RPMI7951 (cell line): ENCODE data around the gene TMEM190. TPM values are rescaled to one million over a fixed set of nuclear protein-coding genes. Genes with fewer than 3 reads are reported as not detected.
"Not testable (repeated sequence)": the region's sequence is repeated elsewhere in the genome, so short reads cannot be mapped to it uniquely, and the experiment has no call there.

Experiments
- DNase-seq: peaks from one replicate; pipeline ENCODE4 v3.0.0-alpha.2; 2012; ENCODE audit warnings: low read depth
- total RNA-seq: library from RNA; depleted of rRNA; stranded (reverse); fragments of >200 nt; shearing (Covaris generic); gene quantifications from 2 replicates; pipeline ENCODE4 v1.2.3, GENCODE V29; 2014; rRNA removed

The TMEM190 gene
- total RNA-seq, 1 experiment from 2014 or later: not detected

GRCh38 chr19:55419624-55420236 is 43.1 kb downstream of the TMEM190 start:
- no peak for DNase-seq

GRCh38 chr19:55421281-55421680 is 44.7 kb downstream of the TMEM190 start:
- not testable (repeated sequence) for DNase-seq

GRCh38 chr19:55423225-55424005 is 46.8 kb downstream of the TMEM190 start:
- no peak for DNase-seq

- no peak for DNase-seq
Observed at GRCh38 chr19:55424518-55424917, 47.9 kb downstream of the TMEM190 start.

DNA sequence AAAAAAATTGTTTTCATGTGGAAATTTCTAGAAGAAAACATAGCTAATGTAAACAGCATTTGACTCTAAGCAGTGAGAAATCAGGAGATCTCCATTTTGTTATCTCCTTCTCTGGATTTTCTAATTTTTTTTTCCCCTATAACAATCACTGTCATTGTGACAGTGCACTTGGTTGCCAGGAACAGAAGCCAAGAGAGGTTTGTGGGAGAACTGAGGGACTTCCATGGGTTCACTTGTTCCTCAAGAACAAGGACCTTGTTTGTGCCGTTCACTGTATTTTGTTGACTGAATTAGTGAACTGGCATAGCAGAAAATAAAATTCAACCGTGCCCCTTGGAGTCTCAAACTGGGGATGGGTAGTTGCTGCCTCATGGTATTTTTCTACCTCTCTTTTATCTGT is 49.4 kb downstream of the TMEM190 start:
- DNase-seq: no peak

Other genes starting within 250 kb of the TMEM190 start
- 32.5 and 42.4 TPM in 2 replicates for gene TNNT1, start 227.6 kb upstream of the TMEM190 start, total RNA-seq
- gene TNNI3, start 219.1 kb upstream of the TMEM190 start, total RNA-seq: 0.48 and 0.78 TPM in 2 replicates
- 1.4 and 1.6 TPM in 2 replicates for gene DNAAF3, start 210.2 kb upstream of the TMEM190 start, total RNA-seq
- 0.10 and 0.36 TPM in 2 replicates for gene SYT5, start 196.5 kb upstream of the TMEM190 start, total RNA-seq
- 5.4 and 6.0 TPM in 2 replicates for gene PTPRH, start 167.3 kb upstream of the TMEM190 start, total RNA-seq
- gene TMEM86B, start 148.1 kb upstream of the TMEM190 start, total RNA-seq: 0.20 and 0.60 TPM in 2 replicates
- 19.7 and 28.0 TPM in 2 replicates for gene PPP6R1, start 117.8 kb upstream of the TMEM190 start, total RNA-seq
- 35.1 and 57.0 TPM in 2 replicates for gene HSPBP1, start 96.7 kb upstream of the TMEM190 start, total RNA-seq
- gene BRSK1, start 92.8 kb upstream of the TMEM190 start, total RNA-seq: 1.1 and 1.2 TPM in 2 replicates
- not detected in 2 replicates for gene TMEM150B, start 51.5 kb upstream of the TMEM190 start, total RNA-seq
- gene KMT5C, start 37.0 kb upstream of the TMEM190 start, total RNA-seq: 4.1 and 5.6 TPM in 2 replicates
- gene COX6B2, start 22.1 kb upstream of the TMEM190 start, total RNA-seq: 0.10 TPM in 1 of 2 replicates, not detected in the other
- gene GARIN5B, start 13.6 kb upstream of the TMEM190 start, total RNA-seq: not detected in 2 replicates
- 5.6 and 8.4 TPM in 2 replicates for gene IL11, start 6.4 kb upstream of the TMEM190 start, total RNA-seq
- not detected in 2 replicates for gene TMEM238, start 7.5 kb downstream of the TMEM190 start, total RNA-seq
- 457 and 492 TPM in 2 replicates for gene RPL28, start 9.1 kb downstream of the TMEM190 start, total RNA-seq
- gene UBE2S, start 31.0 kb downstream of the TMEM190 start, total RNA-seq: 250 and 347 TPM in 2 replicates
- gene SHISA7, start 66.5 kb downstream of the TMEM190 start, total RNA-seq: 0.12 TPM in 1 of 2 replicates, not detected in the other
- 81.9 and 120 TPM in 2 replicates for gene ISOC2, start 84.8 kb downstream of the TMEM190 start, total RNA-seq
- not detected in 2 replicates for gene C19orf85, start 87.9 kb downstream of the TMEM190 start, total RNA-seq
- 3.1 and 5.3 TPM in 2 replicates for gene ZNF628, start 99.8 kb downstream of the TMEM190 start, total RNA-seq
- 18.5 and 25.3 TPM in 2 replicates for gene NAT14, start 108.4 kb downstream of the TMEM190 start, total RNA-seq
- 3.2 and 3.6 TPM in 2 replicates for gene SSC5D, start 111.6 kb downstream of the TMEM190 start, total RNA-seq
- gene SBK2, start 160.3 kb downstream of the TMEM190 start, total RNA-seq: not detected in 2 replicates
- gene SBK3, start 168.7 kb downstream of the TMEM190 start, total RNA-seq: 0.24 TPM in 1 of 2 replicates, not detected in the other
- 1.3 and 2.4 TPM in 2 replicates for gene ZNF579, start 204.0 kb downstream of the TMEM190 start, total RNA-seq
- 2.4 and 3.0 TPM in 2 replicates for gene FIZ1, start 222.7 kb downstream of the TMEM190 start, total RNA-seq
- 14.7 and 16.9 TPM in 2 replicates for gene ZNF524, start 223.5 kb downstream of the TMEM190 start, total RNA-seq
- gene ZNF865, start 228.8 kb downstream of the TMEM190 start, total RNA-seq: 0.12 and 0.68 TPM in 2 replicates
- 1.6 and 2.6 TPM in 2 replicates for gene ZNF784, start 247.7 kb downstream of the TMEM190 start, total RNA-seq